ENCODE measurements around the gene UBL4B.

DNA sequence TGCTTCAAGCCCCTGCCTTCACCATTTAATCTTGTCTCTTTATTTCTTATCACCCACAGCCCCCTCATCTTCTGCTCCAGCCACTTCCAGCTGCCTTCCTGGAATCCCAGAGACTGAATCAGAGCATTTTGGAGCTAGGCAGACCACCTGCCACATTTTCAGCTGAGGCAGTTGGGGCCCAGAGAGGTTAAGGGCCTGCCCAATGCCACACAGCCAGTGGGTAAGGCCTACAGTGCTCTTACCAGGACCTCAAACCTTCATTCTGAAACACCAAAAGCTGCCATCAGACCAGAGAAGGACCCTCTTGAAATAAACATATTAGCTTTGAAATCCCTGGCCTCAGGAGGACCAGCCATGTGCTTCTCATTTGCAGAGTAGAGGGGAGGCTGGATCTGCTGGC lies 20.4 kb downstream of the UBL4B start:
- TF ChIP-seq, protein P1, sequence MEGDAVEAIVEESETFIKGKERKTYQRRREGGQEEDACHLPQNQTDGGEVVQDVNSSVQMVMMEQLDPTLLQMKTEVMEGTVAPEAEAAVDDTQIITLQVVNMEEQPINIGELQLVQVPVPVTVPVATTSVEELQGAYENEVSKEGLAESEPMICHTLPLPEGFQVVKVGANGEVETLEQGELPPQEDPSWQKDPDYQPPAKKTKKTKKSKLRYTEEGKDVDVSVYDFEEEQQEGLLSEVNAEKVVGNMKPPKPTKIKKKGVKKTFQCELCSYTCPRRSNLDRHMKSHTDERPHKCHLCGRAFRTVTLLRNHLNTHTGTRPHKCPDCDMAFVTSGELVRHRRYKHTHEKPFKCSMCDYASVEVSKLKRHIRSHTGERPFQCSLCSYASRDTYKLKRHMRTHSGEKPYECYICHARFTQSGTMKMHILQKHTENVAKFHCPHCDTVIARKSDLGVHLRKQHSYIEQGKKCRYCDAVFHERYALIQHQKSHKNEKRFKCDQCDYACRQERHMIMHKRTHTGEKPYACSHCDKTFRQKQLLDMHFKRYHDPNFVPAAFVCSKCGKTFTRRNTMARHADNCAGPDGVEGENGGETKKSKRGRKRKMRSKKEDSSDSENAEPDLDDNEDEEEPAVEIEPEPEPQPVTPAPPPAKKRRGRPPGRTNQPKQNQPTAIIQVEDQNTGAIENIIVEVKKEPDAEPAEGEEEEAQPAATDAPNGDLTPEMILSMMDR (conservative IDR thresholded peaks at IDR 0.05; ENCODE audit: low read depth in 2 of 2), result no peak
- TF ChIP-seq EZH2phosphoT487 (IDR thresholded peaks at IDR 0.05; ENCODE audit: unreplicated experiment) (no peak), EZH2 (IDR thresholded peaks at IDR 0.05; ENCODE audit: low read depth, unreplicated experiment) (no peak), POLR2AphosphoS5 (IDR thresholded peaks at IDR 0.05; ENCODE audit: low read depth) (no peak), CREB1 (CRISPR knock-in tag; IDR thresholded peaks at IDR 0.05; ENCODE audit: low read depth) (no peak), ZNF114 (CRISPR knock-in tag; IDR thresholded peaks at IDR 0.05) (no peak), ZNF331 (CRISPR knock-in tag; IDR thresholded peaks at IDR 0.05; ENCODE audit: low read depth) (no peak), JUNB (IDR thresholded peaks at IDR 0.05; ENCODE audit: unreplicated experiment) (no peak), STAT1 (IDR thresholded peaks at IDR 0.05; ENCODE audit: unreplicated experiment) (no peak)
- TF ChIP-seq, protein P2, sequence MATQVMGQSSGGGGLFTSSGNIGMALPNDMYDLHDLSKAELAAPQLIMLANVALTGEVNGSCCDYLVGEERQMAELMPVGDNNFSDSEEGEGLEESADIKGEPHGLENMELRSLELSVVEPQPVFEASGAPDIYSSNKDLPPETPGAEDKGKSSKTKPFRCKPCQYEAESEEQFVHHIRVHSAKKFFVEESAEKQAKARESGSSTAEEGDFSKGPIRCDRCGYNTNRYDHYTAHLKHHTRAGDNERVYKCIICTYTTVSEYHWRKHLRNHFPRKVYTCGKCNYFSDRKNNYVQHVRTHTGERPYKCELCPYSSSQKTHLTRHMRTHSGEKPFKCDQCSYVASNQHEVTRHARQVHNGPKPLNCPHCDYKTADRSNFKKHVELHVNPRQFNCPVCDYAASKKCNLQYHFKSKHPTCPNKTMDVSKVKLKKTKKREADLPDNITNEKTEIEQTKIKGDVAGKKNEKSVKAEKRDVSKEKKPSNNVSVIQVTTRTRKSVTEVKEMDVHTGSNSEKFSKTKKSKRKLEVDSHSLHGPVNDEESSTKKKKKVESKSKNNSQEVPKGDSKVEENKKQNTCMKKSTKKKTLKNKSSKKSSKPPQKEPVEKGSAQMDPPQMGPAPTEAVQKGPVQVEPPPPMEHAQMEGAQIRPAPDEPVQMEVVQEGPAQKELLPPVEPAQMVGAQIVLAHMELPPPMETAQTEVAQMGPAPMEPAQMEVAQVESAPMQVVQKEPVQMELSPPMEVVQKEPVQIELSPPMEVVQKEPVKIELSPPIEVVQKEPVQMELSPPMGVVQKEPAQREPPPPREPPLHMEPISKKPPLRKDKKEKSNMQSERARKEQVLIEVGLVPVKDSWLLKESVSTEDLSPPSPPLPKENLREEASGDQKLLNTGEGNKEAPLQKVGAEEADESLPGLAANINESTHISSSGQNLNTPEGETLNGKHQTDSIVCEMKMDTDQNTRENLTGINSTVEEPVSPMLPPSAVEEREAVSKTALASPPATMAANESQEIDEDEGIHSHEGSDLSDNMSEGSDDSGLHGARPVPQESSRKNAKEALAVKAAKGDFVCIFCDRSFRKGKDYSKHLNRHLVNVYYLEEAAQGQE (IDR thresholded peaks at IDR 0.05; ENCODE audit: unreplicated experiment), result no peak
- TF ChIP-seq, protein P3, sequence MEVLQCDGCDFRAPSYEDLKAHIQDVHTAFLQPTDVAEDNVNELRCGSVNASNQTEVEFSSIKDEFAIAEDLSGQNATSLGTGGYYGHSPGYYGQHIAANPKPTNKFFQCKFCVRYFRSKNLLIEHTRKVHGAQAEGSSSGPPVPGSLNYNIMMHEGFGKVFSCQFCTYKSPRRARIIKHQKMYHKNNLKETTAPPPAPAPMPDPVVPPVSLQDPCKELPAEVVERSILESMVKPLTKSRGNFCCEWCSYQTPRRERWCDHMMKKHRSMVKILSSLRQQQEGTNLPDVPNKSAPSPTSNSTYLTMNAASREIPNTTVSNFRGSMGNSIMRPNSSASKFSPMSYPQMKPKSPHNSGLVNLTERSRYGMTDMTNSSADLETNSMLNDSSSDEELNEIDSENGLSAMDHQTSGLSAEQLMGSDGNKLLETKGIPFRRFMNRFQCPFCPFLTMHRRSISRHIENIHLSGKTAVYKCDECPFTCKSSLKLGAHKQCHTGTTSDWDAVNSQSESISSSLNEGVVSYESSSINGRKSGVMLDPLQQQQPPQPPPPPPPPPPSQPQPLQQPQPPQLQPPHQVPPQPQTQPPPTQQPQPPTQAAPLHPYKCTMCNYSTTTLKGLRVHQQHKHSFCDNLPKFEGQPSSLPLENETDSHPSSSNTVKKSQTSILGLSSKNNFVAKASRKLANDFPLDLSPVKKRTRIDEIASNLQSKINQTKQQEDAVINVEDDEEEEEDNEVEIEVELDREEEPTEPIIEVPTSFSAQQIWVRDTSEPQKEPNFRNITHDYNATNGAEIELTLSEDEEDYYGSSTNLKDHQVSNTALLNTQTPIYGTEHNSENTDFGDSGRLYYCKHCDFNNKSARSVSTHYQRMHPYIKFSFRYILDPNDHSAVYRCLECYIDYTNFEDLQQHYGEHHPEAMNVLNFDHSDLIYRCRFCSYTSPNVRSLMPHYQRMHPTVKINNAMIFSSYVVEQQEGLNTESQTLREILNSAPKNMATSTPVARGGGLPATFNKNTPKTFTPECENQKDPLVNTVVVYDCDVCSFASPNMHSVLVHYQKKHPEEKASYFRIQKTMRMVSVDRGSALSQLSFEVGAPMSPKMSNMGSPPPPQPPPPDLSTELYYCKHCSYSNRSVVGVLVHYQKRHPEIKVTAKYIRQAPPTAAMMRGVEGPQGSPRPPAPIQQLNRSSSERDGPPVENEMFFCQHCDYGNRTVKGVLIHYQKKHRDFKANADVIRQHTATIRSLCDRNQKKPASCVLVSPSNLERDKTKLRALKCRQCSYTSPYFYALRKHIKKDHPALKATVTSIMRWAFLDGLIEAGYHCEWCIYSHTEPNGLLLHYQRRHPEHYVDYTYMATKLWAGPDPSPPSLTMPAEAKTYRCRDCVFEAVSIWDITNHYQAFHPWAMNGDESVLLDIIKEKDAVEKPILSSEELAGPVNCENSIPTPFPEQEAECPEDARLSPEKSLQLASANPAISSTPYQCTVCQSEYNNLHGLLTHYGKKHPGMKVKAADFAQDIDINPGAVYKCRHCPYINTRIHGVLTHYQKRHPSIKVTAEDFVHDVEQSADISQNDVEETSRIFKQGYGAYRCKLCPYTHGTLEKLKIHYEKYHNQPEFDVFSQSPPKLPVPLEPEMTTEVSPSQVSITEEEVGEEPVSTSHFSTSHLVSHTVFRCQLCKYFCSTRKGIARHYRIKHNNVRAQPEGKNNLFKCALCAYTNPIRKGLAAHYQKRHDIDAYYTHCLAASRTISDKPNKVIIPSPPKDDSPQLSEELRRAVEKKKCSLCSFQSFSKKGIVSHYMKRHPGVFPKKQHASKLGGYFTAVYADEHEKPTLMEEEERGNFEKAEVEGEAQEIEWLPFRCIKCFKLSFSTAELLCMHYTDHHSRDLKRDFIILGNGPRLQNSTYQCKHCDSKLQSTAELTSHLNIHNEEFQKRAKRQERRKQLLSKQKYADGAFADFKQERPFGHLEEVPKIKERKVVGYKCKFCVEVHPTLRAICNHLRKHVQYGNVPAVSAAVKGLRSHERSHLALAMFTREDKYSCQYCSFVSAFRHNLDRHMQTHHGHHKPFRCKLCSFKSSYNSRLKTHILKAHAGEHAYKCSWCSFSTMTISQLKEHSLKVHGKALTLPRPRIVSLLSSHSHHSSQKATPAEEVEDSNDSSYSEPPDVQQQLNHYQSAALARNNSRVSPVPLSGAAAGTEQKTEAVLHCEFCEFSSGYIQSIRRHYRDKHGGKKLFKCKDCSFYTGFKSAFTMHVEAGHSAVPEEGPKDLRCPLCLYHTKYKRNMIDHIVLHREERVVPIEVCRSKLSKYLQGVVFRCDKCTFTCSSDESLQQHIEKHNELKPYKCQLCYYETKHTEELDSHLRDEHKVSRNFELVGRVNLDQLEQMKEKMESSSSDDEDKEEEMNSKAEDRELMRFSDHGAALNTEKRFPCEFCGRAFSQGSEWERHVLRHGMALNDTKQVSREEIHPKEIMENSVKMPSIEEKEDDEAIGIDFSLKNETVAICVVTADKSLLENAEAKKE (CRISPR knock-in tag; IDR thresholded peaks at IDR 0.05), result no peak
